Ascending aorta (tissue), 2 donors: ENCODE measurements around the gene EIPR1. TPM values are rescaled to one million over a fixed set of nuclear protein-coding genes. Genes with fewer than 3 reads are reported as not detected.

Experiments
- DNase-seq, 2 donors: peaks; one replicate each; pipeline ENCODE4 v3.0.0-alpha.2; 2019; ENCODE audit warnings: low spot score in 2 of 2
- H3K27ac ChIP-seq, 2 donors: fragments of 200-600 bp; sonication (generic); one replicate each; pipeline ENCODE4 v1.5.1; 2016 to 2017; ENCODE audit warnings: mild to moderate bottlenecking in 1 of 2
- H3K27me3 ChIP-seq: fragments of 200-600 bp; sonication (generic); one replicate; pipeline ENCODE4 v1.5.1; 2017
- H3K36me3 ChIP-seq, 2 donors: fragments of 200-600 bp; sonication (generic); one replicate each; pipeline ENCODE4 v1.5.1; 2016
- H3K4me1 ChIP-seq, 2 donors: fragments of 200-600 bp; sonication (generic); one replicate each; pipeline ENCODE4 v1.5.1; 2016 to 2017; ENCODE audit warnings: mild to moderate bottlenecking in 1 of 2
- H3K4me3 ChIP-seq, 2 donors: fragments of 200-600 bp; sonication (generic); one replicate each; pipeline ENCODE4 v1.5.1; 2016 to 2017; ENCODE audit warnings: mild to moderate bottlenecking in 1 of 2
- H3K9me3 ChIP-seq, 2 donors: fragments of 200-600 bp; sonication (generic); one replicate each; pipeline ENCODE4 v1.5.1; 2016
- intact Hi-C: fragments of 100-400 bp; cut with DNase I; formaldehyde crosslinking; loops from one replicate; pipeline ENCODE4 v1.15.1; 2023
- total RNA-seq: library from RNA; depleted of rRNA; stranded (reverse); fragments of >200 nt; gene quantifications from one replicate; pipeline ENCODE4 v1.1.0, GENCODE V29; 2016
- TF ChIP-seq, protein P1 (sequence below), 3 experiments: fragments of 200-600 bp in 2 of 3; fragments of 450-650 bp in 1 of 3; sonication (generic) in 2 of 3; IDR thresholded peaks; one replicate each; pipeline ENCODE4 v1.5.1; 2016 to 2019; ENCODE audit warnings: antibody characterized with exemption in 3 of 3, mild to moderate bottlenecking in 1 of 3, moderate library complexity in 1 of 3

The EIPR1 gene
- total RNA-seq, 1 donor from 2014 or later: 14.5 TPM

DNA sequence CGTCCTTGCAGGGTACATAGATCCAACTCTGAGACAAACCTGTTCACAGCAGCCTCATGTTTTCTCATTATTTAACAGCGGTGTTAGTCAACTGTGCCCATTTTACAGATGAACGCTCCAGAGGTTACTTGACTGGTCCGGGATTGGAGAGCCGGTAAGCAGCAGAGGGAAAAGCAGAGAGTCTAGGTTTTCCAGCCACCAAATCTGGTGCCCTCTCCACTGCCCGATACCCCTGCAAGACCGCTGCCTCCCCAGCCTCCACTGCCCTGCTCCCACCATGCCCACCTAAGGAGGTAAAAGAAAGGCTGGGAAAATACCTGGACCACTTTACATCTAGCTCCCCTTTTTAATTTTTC, 51.5 kb downstream of the EIPR1 start:
- Histone ChIP-seq H3K27ac (no peak overlapping the region), H3K4me1 (no peaks in the 10 kb centered on the region), H3K36me3 (no peaks in the 10 kb centered on the region), H3K9me3 (no peaks in the 10 kb centered on the region), H3K4me3 (no peak overlapping the region), H3K27me3 (no peaks in the 10 kb centered on the region)
- intact Hi-C loops: no loop called here
- DNase-seq: no peak
- TF ChIP-seq, protein P1, sequence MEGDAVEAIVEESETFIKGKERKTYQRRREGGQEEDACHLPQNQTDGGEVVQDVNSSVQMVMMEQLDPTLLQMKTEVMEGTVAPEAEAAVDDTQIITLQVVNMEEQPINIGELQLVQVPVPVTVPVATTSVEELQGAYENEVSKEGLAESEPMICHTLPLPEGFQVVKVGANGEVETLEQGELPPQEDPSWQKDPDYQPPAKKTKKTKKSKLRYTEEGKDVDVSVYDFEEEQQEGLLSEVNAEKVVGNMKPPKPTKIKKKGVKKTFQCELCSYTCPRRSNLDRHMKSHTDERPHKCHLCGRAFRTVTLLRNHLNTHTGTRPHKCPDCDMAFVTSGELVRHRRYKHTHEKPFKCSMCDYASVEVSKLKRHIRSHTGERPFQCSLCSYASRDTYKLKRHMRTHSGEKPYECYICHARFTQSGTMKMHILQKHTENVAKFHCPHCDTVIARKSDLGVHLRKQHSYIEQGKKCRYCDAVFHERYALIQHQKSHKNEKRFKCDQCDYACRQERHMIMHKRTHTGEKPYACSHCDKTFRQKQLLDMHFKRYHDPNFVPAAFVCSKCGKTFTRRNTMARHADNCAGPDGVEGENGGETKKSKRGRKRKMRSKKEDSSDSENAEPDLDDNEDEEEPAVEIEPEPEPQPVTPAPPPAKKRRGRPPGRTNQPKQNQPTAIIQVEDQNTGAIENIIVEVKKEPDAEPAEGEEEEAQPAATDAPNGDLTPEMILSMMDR (IDR thresholded peaks at IDR 0.05): no peak

DNA sequence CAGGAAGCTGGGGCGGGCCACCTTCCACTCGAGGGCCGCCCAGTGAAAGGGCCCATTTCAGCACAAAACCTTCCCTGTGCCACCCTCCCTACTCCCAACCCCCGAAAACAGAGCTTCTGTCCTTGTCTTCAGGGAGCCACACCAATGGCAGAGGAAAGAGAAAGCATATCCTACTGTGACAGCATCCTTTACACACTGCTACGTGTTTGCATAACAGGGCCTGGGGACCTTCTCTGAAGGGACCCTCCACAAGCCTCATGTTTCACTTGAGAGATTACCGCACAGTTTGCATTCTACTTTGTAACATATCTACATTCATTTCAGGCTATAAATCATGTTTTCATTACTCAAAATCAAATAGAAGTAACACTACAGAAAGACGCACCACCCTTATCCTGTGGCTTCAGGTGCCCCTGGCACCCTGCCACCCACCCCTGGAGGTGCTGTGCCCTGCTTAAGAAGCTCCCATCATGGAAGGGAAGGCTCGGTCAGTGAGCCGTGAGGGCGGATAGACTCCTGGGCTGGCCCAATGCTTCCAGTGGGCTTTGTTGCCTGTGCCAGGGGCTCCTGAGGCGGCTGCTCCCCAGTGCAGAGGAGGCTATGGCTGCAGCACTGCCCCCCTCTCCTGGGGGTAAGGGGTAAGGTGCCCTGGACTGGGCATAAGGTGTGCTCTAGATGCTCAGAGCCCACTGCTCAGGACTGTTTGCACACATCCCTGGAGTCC, 52.0 kb downstream of the EIPR1 start:
- intact Hi-C loops: no loop called here
- DNase-seq: no peak
- H3K36me3 ChIP-seq: no peaks in the 10 kb centered on the region
- H3K4me3 ChIP-seq: no peak overlapping the region
- no peak overlapping the region for H3K27ac ChIP-seq
- no peaks in the 10 kb centered on the region for H3K9me3 ChIP-seq
- TF ChIP-seq, protein P1 (IDR thresholded peaks at IDR 0.05): no peak
- no peaks in the 10 kb centered on the region for H3K4me1 ChIP-seq
- no peaks in the 10 kb centered on the region for H3K27me3 ChIP-seq

DNA sequence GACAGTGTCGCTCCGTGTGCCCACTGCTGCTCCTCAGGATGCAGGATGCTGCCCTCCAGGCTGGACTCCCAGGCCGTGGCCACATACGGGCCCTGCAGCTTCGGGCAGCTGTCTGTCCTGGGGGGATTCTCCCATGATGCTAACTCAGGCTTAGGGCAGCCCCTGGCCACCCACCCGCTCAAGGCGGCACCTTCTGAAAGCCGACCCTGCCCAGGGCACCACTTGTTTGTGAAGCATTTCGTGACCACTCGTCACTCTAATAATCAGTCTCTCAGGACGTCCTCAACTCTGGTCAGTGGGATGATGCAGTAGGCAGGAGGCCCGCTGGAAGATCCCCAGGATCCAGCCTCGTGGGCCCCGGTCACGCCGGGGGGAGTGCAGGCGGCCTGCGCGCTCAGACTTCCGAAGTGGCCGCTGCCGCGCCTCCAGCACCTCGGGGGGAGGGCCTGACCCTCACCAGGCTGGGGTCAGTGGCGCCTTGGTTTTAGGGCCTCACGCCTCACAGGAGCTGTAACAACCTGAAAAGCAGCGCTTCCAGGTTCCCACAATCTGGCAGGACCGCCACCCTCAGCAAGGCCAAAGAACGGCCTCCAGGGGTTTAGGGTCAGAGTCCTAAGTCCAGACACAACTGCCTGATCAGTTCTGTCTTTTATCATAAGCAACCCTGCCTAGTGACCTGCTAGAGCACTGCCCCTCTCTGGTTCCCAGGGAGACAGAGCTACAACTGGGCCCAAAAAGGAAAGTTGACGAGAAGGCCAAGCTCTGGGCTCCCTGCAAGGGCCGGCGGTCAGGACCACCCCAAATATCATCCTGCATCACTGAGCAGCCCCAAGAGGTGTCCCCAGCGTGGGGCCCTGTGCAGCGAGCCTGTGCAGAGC, 53.0 kb downstream of the EIPR1 start:
- Histone ChIP-seq H3K9me3 (no peaks in the 10 kb centered on the region), H3K4me3 (no peak overlapping the region), H3K27ac (no peak overlapping the region), H3K36me3 (no peaks in the 10 kb centered on the region), H3K27me3 (no peaks in the 10 kb centered on the region), H3K4me1 (no peaks in the 10 kb centered on the region)
- intact Hi-C loops: no loop called here
- no peak for DNase-seq
- TF ChIP-seq, protein P1 (IDR thresholded peaks at IDR 0.05): no peak

DNA sequence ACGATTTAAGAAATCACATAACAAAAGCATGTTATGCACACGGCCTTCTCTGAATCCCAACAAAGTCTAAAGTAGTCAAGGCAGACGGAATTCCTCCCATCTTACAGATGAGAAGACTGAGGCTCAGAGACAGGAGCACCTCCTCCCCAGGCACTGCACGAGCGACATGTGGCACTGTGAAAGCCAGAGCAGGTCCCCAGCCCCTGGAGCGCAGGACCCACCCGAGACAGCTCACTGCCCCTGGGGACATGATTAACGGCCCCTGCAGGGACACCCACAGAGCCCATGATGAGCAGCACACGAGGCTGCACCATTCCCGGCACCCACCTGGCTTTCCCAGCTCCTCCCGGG, 53.6 kb downstream of the EIPR1 start:
- H3K4me1 ChIP-seq: no peaks in the 10 kb centered on the region
- DNase-seq: no peak
- intact Hi-C loops: no loop called here

DNA sequence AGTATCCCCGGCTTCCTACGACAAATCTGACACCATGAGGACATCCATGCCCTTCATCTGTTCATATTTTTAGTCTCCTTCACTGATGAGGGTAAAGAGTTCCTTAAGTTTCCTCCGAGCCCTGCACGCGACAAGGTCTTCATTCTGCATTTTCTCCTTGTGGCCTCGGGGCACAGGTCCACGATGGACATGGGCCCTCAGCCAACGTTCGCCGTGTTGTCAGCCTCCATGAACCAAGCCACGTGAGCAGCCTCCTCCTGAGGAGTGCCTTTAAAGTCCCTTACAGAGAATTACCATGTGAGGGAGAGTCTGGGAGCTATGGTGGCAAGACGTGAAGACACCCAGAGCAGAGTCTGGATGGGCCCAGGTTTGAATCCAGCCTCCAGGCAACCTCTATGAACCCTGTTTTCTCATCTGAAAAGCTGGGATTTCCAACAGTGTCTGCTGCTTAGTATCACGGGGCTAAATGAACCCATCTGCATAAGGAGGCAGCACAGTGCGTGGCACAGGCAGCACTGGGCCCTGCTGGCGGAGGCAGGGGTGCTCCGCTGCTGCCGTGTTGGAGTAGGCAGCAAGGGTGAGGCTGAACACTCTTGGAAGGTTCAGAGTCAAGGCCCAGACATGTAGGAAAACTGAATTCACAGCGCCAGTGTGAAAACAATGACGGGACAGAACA, 54.1 kb downstream of the EIPR1 start:
- TF ChIP-seq, protein P1 (IDR thresholded peaks at IDR 0.05): no peak
- intact Hi-C loops: no loop called here
- H3K36me3 ChIP-seq: peaks cover 0 to 3% of the 10 kb centered on the region in 2 donors
- no peaks in the 10 kb centered on the region for H3K4me1 ChIP-seq
- H3K4me3 ChIP-seq: no peak overlapping the region
- DNase-seq: no peak
- H3K27ac ChIP-seq: no peak overlapping the region
- no peaks in the 10 kb centered on the region for H3K9me3 ChIP-seq
- H3K27me3 ChIP-seq: no peaks in the 10 kb centered on the region

More for the DNA sequence above, 53.6 kb downstream of the EIPR1 start:
- Histone ChIP-seq H3K27ac (no peak overlapping the region), H3K27me3 (no peaks in the 10 kb centered on the region), H3K9me3 (no peaks in the 10 kb centered on the region), H3K4me3 (no peak overlapping the region), H3K36me3 (no peaks in the 10 kb centered on the region)
- TF ChIP-seq, protein P1 (IDR thresholded peaks at IDR 0.05): no peak
